ENCODE measurements around the gene TRAF2.

TRAF2 gene

DNA sequence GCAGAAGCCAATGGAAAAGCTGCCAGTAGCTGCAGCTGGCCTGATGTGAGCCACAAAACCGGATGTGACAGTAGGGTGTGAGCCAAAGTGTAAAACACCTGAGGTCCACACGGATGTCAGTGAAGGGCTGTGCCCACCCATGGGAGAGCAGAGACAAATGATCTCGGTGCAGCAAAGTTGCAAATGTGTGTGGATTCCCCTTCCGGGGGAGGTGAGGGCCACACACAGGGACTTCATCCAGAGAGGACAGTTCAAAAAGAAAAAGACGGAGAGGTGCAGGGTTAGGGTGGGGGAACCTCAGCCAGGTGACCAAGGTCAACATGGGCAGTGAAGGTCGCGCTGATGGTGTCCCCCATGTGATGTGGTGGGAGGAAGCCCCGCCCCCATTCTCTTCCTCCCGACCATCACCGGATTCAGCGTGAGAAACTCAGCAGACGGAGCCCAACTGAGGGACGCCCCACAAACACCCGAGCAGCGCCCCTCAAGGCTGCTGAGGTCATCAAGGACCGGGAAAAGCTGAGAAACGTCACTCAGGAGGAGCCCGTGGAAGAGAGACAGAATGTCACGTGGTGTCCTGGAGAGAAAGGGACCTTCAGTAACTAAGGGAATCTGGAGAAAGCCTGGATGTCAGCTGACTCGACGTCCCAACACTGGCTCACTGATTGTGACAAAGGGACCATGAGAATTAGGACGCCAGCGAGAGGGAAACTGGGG lies 79.6 kb downstream of the TRAF2 start:
- ATAC-seq = peak; percentile 60 to 69

DNA sequence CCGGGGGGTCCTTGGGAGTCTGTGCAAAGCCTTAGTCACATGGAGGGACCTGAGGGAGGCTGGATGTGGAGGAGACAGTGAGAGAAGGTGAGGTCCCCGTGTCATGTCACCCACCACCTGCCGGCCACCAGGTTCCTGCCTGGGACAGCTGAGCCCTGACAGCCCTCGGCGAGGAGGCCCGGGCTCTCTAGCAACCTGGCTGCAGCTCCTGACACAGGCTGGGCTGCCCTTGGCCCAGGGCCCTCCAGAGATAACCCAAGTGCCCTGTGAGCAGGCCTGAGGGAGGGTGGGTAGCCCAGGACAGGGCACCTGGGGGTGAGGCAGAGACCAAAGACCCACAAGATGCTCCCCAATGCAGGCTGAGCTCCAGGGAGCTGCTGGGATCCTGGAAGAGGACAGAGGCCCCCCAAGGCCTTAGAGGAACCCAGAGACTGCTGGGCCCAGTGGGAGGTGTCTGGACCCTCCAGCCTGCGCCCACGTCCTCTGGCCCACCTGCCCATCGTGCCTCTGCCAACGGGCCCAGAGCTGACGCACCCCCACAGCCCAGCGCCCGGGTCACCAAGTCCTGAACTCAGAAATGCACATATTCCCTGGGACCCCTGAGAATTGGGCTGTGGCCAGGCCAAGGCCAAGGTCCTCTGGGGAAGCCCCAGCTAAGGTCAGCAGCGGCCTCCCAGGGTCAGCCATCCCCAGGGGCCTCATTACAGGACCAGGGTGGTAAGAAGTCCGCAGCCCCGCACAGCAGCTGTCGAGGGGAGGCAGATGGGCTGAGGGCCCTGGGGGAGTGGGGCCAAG lies 82.2 kb downstream of the TRAF2 start:
- no peak for ATAC-seq

- ATAC-seq = no peak
Observed at GRCh38 chr9:136969150-136969549, 82.8 kb downstream of the TRAF2 start.

DNA sequence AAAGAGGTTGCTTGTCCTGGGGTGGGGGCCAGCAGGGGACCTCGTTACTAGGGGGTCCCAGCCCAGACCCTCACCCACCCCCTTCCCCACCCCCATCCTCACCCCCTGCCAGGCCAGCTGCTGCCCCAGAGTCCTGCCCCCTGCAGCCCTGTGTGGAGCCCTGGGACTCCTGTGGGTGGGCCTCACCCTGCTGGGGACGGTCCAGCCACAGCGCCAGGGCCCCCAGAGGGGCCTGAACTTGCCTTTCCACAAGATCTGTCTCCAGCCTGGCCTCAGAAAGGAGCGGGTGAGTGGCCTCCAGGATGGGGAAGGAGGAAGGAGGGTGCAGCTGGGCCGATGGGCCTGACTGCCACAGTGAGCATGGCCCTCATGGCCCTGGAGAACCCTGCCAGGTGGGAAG lies 83.5 kb downstream of the TRAF2 start:
- no peak for ATAC-seq

DNA sequence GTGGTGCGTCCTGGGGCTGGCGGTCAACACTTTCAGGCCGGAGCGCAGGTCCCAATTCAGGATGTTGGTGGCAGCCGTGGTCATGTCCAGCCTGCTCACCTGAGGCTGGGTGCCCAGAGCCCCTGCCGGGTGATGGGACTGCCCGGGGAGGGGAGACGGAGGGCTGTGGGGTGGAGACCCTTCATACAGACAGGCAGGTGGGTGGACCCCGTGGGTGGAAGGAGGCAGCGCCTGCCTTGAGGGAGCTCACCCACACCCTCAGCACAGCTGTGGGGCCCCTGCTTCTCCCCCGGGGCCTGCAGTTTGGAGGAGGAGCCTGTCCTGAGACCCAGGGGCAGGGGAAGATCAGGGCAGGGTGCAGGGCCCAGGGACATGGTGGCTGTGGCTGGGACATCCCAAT lies 84.0 kb downstream of the TRAF2 start:
- no peak for ATAC-seq

- no peak for ATAC-seq
Observed at GRCh38 chr9:136971746-136972145, 85.4 kb downstream of the TRAF2 start.

GRCh38 chr9:136972335-136972734 lies 86.0 kb downstream of the TRAF2 start:
- no peak for ATAC-seq

DNA sequence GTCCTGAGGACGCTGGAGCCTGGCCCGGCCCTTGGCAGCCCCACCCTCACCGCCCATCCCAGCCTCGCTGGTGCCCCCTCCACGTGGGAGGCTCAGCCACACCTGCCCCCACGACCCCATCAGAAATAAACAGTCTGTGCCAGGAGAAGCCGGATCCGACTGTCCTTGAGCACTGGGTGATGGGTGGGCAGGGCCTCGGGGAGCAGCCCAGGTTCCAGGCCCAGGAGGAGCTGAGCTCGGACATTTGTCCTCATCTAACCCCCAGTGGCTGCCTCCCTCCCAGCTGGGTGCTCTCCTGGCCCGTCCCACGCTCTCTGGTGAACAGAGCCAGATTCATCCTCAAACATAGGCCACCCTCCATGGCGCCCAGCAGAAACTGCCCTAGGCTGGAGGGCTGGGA lies 86.4 kb downstream of the TRAF2 start:
- no peak for ATAC-seq

DNA sequence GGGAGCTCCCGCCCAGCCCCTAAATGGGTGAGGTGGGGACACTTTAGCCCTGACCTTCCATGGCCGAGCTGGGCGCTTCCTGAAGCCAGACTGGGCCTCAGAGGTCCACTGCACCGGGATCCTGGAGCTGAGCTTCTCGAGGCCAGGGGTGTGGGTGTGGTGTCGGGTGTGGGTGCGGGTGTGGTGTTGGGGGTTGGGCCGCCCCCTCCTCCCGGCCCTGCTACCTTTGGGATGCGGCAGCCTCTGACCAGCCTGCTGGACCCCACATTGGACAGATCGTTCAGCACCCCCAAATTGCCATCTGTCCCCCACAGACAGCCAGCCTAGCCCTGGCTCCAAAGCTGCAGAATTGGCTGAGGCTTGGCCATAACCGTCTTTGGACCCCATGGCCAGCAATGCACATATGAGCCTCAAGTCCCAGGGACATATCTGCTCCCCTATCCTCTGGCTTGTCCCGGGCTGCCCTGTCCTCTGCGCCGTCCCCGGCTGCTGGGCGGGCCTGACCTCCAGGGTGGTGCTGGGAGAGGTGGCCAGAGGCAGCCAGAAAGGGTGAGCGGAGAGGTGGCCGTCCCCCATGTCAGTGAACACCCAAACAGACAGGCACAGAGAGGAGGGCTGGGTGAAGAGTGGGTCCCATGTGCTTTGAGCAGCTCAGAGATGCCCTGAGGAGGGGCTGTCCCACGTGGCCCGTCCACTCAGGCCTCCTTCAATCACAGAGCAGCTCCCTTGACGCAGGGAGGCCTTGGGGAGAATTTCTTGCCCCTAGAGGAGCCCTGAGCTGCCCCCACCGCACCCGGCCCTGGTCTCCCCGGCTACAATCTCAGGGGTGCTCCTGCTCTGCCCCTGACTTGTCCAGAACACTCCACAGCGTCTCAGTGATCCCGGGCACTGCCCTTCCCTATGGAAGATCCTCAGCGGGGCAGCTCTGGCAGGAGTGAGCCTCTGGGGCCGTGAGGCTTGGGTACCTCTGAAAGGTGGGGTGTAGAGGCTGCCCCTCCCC lies 87.6 kb downstream of the TRAF2 start:
- no peak for ATAC-seq

GRCh38 chr9:136974817-136975535 lies 88.7 kb downstream of the TRAF2 start:
- no peak for ATAC-seq

GRCh38 chr9:136975644-136976043 lies 89.3 kb downstream of the TRAF2 start:
- no peak for ATAC-seq
